Testis (tissue), 2 donors: Measurements from ENCODE around the gene PPM1B.

Experiments
- POLR2A ChIP-seq: fragments of 450-650 bp; IDR thresholded peaks from one replicate; pipeline ENCODE4 v1.6.1; 2017; ENCODE audit warnings: antibody characterized with exemption, mild to moderate bottlenecking, moderate library complexity
- TF ChIP-seq, protein P1 (sequence below), 3 experiments: fragments of 450-650 bp in 2 of 3; fragments of 200-600 bp in 1 of 3; sonication (generic) in 1 of 3; IDR thresholded peaks; one replicate each; pipeline ENCODE4 v1.5.1; 2016 to 2019; ENCODE audit warnings: antibody characterized with exemption in 3 of 3, mild to moderate bottlenecking in 2 of 3, moderate library complexity in 1 of 3

DNA sequence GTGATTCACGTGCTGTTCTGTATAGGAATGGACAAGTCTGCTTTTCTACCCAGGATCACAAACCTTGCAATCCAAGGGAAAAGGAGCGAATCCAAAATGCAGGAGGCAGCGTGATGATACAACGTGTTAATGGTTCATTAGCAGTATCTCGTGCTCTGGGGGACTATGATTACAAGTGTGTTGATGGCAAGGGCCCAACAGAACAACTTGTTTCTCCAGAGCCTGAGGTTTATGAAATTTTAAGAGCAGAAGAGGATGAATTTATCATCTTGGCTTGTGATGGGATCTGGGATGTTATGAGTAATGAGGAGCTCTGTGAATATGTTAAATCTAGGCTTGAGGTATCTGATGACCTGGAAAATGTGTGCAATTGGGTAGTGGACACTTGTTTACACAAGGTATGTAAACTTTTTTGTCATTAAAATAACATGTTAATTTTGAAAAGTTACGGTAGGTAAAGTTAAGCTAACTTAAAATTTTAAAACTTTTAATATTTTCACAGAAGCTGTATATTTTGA is 33.0 kb downstream of the PPM1B start:
- no peak for TF ChIP-seq POLR2A
- TF ChIP-seq, protein P1, sequence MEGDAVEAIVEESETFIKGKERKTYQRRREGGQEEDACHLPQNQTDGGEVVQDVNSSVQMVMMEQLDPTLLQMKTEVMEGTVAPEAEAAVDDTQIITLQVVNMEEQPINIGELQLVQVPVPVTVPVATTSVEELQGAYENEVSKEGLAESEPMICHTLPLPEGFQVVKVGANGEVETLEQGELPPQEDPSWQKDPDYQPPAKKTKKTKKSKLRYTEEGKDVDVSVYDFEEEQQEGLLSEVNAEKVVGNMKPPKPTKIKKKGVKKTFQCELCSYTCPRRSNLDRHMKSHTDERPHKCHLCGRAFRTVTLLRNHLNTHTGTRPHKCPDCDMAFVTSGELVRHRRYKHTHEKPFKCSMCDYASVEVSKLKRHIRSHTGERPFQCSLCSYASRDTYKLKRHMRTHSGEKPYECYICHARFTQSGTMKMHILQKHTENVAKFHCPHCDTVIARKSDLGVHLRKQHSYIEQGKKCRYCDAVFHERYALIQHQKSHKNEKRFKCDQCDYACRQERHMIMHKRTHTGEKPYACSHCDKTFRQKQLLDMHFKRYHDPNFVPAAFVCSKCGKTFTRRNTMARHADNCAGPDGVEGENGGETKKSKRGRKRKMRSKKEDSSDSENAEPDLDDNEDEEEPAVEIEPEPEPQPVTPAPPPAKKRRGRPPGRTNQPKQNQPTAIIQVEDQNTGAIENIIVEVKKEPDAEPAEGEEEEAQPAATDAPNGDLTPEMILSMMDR (IDR thresholded peaks at IDR 0.05) = no peak
